GM19239 (cell line): Measurements from ENCODE around the gene INO80B.
"Not testable (repeated sequence)": the region's sequence is repeated elsewhere in the genome, so short reads cannot be mapped to it uniquely, and the experiment has no call there.

Experiments
- DNase-seq: peaks from one replicate; pipeline ENCODE4 v3.0.0; 2011; ENCODE audit warnings: low spot score; ENCODE audit not compliant: insufficient read length
- FAIRE-seq: peaks from 2 replicates; lab custom pipeline; 2011; peaks lifted over from hg19 to GRCh38; lab: Jason Lieb, UNC

The INO80B gene

GRCh38 chr2:74444498-74445318 lies 10.2 kb upstream of the INO80B start:
- DNase-seq (no peak), FAIRE-seq (no peak)

- DNase-seq (no peak), FAIRE-seq (no peak)
These were observed 7.5 kb upstream of the INO80B start for GRCh38 chr2:74447230-74447999.

- no peak for DNase-seq
- no peak for FAIRE-seq
These were observed 6.1 kb upstream of the INO80B start for GRCh38 chr2:74448771-74449170.

GRCh38 chr2:74450570-74451190 lies 4.2 kb upstream of the INO80B start:
- FAIRE-seq, result no peak
- DNase-seq, result no peak

- no peak for FAIRE-seq
- DNase-seq, result no peak
These were observed 2.3 kb downstream of the INO80B start for GRCh38 chr2:74457129-74457548.

- no peak for DNase-seq
- FAIRE-seq, result no peak
These were observed 2.8 kb downstream of the INO80B start for GRCh38 chr2:74457549-74458131.

- DNase-seq (no peak), FAIRE-seq (peak; percentile 97)
These were observed 3.4 kb downstream of the INO80B start, which contains the start of gene WBP1 for GRCh38 chr2:74458132-74458937. WBP1 (plus strand) TSS chr2:74458438; CDS start chr2:74458603, 165 bp downstream.

- DNase-seq (no peak), FAIRE-seq (no peak)
These were observed 4.1 kb downstream of the INO80B start for GRCh38 chr2:74458938-74459363.

- not testable (repeated sequence) for FAIRE-seq
These were observed 4.7 kb downstream of the INO80B start for GRCh38 chr2:74459503-74460118.

GRCh38 chr2:74460187-74460586 lies 5.3 kb downstream of the INO80B start:
- not testable (repeated sequence) for DNase-seq, FAIRE-seq

More at GRCh38 chr2:74459503-74460118, 4.7 kb downstream of the INO80B start:
- not testable (repeated sequence) for DNase-seq

GRCh38 chr2:74461187-74462053 lies 6.5 kb downstream of the INO80B start:
- no peak for FAIRE-seq
- no peak for DNase-seq

- no peak for DNase-seq
- no peak for FAIRE-seq
These were observed 7.3 kb downstream of the INO80B start for GRCh38 chr2:74462054-74462785.

- no peak for FAIRE-seq
These were observed 7.9 kb downstream of the INO80B start for GRCh38 chr2:74462786-74463105.

GRCh38 chr2:74464406-74464805 lies 9.5 kb downstream of the INO80B start:
- no peak for DNase-seq
- FAIRE-seq, result no peak

More at GRCh38 chr2:74462786-74463105, 7.9 kb downstream of the INO80B start:
- no peak for DNase-seq

- FAIRE-seq, DNase-seq: not testable (repeated sequence)
These were observed 15.9 kb downstream of the INO80B start for GRCh38 chr2:74470742-74471141.

GRCh38 chr2:74471332-74472065 lies 16.6 kb downstream of the INO80B start:
- no peak for DNase-seq
- FAIRE-seq, result no peak
